Head of caudate nucleus (tissue), 42 donors: ENCODE measurements around the gene PRR35.

Experiments
- DNase-seq, 42 donors: peaks; one replicate each; pipeline versions ENCODE4 v3.0.0 to v3.0.0-alpha.2; 2020 to 2021; ENCODE audit warnings: mixed read lengths in 7 of 42
- intact Hi-C: fragments of 100-400 bp; cut with DNase I; formaldehyde crosslinking; loops from one replicate; pipeline ENCODE4 v1.15.0; 2022

PRR35 gene

GRCh38 chr16:526181-527014 is 33.8 kb upstream of the PRR35 start:
- intact Hi-C loops, result loop anchor here (10.0 kb wide), 1 partner anchor 102 kb away; the partner anchor contains the start of gene RAB11FIP3
- DNase-seq, result peak in 18 of 42 donors; percentile 13 to 57 (median 38)

GRCh38 chr16:527015-527903 is 32.9 kb upstream of the PRR35 start, which contains the start of gene CAPN15:
Gene CAPN15 (plus strand): TSS chr16:527712. CDS start chr16:546839, 19,127 bp downstream.
- peak; percentile 59 to 93 (median 86) for DNase-seq
- intact Hi-C loops, result loop anchor here (10.0 kb wide), 1 partner anchor 102 kb away; the partner anchor contains the start of gene RAB11FIP3

- intact Hi-C loops, result loop anchor here (10.0 kb wide), 1 partner anchor 104 kb away; the partner anchor contains the start of gene RAB11FIP3
- DNase-seq, result peak in 7 of 42 donors; percentile 17 to 55 (median 39)
Measured at GRCh38 chr16:528111-529011, 31.8 kb upstream of the PRR35 start.

GRCh38 chr16:529012-529575 is 31.1 kb upstream of the PRR35 start:
- intact Hi-C loops, result loop anchor here (10.0 kb wide), 1 partner anchor 104 kb away; the partner anchor contains the start of gene RAB11FIP3
- no peak for DNase-seq

GRCh38 chr16:530111-530817 is 29.9 kb upstream of the PRR35 start:
- intact Hi-C loops, result no loop called here

GRCh38 chr16:531494-532125 is 28.6 kb upstream of the PRR35 start:
- intact Hi-C loops, result no loop called here
- DNase-seq, result no peak

More at GRCh38 chr16:530111-530817, 29.9 kb upstream of the PRR35 start:
- DNase-seq, result no peak

- intact Hi-C loops, result no loop called here
- peak in 3 of 42 donors; percentile 23 to 30 (median 26) for DNase-seq
Measured at GRCh38 chr16:533391-534123, 26.6 kb upstream of the PRR35 start.

GRCh38 chr16:534135-534534 is 26.1 kb upstream of the PRR35 start:
- DNase-seq, result no peak
- intact Hi-C loops, result no loop called here

- intact Hi-C loops, result no loop called here
- no peak for DNase-seq
Measured at GRCh38 chr16:534856-535445, 25.2 kb upstream of the PRR35 start.

- no peak for DNase-seq
Measured at GRCh38 chr16:535446-536405, 24.5 kb upstream of the PRR35 start.

GRCh38 chr16:536746-537145 is 23.4 kb upstream of the PRR35 start:
- intact Hi-C loops, result no loop called here

More at GRCh38 chr16:535446-536405, 24.5 kb upstream of the PRR35 start:
- intact Hi-C loops, result no loop called here

GRCh38 chr16:537415-538335 is 22.5 kb upstream of the PRR35 start:
- intact Hi-C loops, result no loop called here
- no peak for DNase-seq

More at GRCh38 chr16:536746-537145, 23.4 kb upstream of the PRR35 start:
- DNase-seq, result no peak

- no peak for DNase-seq
- intact Hi-C loops, result no loop called here
Measured at GRCh38 chr16:539901-540530, 20.2 kb upstream of the PRR35 start.
